IPS DF 19.7 (cell line): ENCODE results near the gene TLE2.

ENCODE experiments used
- DNase-seq: peaks from one replicate; pipeline ENCODE4 v3.0.0-alpha.2; 2013; ENCODE audit warnings: low read depth, low spot score

Gene TLE2

DNA sequence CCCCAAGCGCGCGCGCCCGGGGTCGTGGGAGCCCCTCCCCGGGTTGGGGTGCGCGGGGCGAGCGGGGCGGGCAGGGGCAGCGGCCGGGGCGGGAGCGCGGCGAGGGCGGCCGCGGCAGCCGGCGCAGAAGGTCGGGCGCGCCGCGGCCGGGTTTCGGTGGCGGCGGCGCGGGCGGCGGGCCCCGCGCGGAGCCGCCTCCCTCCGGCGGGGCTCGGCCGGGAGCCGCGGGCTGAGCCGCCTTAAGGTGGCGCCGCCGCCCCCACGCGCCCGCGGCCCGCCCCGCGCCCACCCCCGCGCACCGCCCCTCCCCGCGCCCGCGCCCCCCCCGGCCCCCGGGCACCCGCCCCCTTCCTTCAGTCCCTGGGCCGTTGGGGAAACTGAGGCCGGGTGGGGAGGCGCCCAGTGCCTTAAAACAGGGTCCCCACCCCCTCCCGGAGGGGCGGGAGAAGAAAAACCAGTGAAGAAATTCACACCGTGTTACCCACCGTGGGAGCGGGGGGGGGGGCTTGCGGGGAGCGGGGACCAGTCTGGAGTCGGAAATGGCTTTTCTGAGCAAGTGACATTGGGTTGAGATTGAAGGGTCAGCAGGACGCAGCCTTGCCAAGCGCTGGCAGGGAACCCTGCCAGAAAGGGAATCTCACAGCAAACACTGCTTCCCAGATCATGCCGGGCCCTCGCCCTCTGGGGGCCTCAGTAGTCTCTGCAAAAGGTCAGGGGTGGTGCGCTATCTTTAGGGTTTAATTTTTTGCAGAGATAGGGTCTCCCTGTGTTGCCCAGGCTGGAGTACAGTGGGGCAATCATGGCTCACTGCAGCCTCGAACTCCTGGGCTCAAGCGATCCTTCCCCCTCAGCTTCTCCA, at the start of gene TLE2:
Gene TLE2 (minus strand): TSS at position 216 of the 859 bp plus-strand sequence. CDS start 376 bp downstream, outside the sequence.
- DNase-seq = no peak

DNA sequence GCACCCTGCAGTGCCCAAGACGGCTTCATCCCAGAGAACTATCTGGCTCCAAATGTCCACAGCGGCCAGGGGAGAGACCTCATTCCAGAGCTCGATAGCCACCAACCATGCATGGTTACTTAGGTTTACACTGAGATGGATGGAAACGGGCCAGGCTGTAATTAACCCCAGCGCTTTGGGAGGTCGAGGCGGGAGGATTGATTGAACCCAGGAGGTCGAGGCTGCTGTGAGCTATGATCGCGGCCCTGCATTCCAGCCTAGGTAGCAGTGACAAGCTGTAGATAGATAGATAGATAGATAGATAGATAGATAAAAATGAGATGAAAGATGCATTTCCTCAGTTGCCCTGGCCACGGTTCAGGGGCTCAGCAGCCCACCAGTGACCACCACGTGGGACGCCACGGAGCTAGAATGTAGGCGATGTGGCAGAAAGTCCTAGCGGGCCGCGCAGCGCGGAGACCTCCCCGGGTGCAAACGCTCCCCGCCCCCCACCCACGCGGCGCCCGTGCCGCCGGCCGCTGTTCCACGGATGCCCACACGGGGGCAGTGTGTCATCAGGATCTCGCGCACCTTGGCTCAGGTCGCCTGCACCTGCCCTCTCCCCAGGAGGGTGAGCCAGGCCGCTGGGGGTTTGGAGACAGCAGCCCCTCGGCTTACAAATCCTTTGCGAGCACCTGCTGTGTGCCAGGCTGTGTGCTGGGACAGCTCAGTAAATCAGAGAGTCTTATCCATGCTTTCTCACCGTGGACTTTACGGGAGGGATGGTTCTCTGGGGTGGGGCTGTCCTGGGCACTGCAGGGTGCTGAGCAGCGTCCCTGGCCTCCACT, 46.7 kb upstream of the TLE2 start:
- no peak for DNase-seq

GRCh38 chr19:3073931-3074595, 45.0 kb upstream of the TLE2 start:
- DNase-seq = no peak

GRCh38 chr19:3073159-3073563, 44.1 kb upstream of the TLE2 start:
- no peak for DNase-seq

DNA sequence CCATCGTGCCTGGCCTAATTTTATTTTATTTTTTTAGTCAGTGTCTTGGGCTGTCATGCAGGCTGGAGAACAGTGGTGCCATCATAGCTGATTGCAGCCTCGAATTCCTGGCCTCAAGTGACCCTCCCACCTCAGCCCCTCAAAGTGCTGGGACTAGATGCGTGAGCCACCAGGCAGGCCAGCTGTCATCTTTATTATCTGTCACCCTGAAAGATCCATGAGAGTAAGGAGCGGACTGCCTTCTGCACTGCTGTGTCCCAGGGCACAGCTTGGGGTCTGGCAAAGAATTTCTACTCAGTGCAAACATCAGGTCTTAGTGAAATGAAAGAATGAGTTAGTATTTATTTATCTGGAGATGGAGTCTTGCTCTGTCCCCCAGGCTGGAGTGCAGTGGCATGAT, 42.7 kb upstream of the TLE2 start:
- DNase-seq = no peak

- DNase-seq = no peak
Observed at GRCh38 chr19:3068071-3068470, 39.0 kb upstream of the TLE2 start.

DNA sequence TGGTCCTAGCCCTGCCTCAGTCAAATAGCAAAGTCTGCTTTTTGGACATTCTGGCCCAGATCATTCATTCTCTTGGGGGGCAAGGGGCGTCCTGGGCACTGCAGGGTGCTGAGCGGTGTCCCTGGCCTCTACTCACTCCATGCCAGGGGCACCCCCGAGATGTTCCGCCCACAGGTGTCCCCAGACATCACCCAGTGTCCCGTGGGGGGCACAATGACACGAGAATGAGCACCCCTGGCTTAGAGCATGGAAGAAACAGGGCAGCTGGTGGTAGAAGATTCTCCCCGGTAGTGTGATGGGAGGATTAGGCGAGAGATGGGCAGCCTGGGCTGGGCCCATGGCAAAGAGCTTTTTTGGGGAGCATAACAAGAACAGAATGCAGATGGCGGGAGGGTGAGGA, 38.5 kb upstream of the TLE2 start:
- no peak for DNase-seq

DNA sequence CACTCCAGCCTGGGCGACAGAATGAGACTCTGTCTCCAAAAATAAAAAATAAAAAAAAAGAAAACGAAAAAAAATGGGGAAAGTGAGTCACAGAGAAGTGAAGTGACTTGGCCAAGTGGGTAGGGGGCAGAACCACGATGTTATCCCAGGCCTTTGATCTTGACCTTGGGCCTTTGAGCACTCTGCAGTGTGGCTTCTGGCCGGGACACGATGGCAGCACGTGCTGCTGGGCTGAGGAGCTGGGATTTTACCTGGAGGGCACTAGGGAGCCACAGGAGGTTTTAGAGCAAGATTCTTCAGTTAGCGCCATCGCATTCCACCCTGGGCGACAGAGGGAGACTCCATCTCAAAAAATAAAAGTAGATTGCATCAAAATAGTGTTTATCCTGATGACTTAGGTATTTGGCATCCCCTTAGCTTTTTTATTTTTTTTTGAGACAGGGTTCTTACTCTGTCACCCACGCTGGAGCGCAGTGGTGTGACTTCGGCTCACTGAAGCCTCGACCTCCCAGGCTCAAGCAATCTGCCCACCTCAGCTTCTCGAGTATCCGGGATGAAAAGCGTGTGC, 37.5 kb upstream of the TLE2 start:
- no peak for DNase-seq

GRCh38 chr19:3065675-3066357, 36.7 kb upstream of the TLE2 start:
- DNase-seq = no peak

GRCh38 chr19:3064011-3064330, 34.9 kb upstream of the TLE2 start:
- DNase-seq = no peak

DNA sequence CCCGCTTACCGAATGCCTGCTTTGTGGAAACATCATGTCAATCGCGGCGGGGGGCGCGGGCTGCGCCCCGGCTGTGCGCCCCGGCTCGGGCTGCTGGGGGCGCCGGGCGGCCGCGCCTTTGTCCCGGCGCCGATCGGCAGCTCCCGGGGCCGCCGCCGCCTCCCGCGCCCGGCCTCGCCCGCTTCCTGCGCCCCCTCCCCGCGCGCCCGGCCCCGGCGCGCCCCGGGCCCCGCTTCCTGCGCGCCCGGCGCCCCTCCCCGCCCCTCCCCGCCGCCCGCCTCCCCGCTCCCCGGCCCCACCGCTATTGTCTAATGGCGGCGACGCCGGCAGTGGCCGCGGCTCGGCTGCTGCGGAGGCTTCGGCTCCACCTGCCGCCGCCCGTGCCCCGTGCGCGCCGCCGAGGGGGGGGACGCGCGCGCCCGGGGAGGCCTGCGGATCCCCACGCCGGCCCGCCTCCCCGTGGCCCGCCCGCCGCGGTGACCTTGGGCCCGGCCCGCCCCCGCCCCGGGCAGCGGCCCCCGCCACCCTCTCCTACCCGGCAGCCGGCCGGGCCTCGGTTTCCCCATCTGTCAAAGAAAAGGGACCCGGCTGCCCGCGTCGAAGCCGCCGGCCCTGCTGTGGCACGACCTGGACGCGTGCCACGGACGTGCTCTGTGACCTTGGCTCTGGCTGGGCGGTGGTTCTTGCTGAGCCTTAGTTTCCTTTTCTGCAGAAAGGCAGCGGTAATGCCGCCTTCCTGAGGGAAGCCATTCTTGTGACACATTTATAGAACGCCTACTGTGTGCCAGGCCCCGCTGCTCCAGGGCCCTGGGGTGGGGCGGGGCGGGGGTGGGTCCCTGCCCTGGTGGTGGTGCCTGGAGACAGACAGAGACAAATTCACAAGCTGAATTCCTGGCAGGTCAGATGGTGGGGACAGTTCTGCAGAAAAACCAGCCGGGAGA, 33.4 kb upstream of the TLE2 start, which contains the start of gene TLE5:
Gene TLE5 (minus strand): TSS at position 331 of the 941 bp plus-strand sequence. CDS start 295 bp downstream, at position 36.
- no peak for DNase-seq

DNA sequence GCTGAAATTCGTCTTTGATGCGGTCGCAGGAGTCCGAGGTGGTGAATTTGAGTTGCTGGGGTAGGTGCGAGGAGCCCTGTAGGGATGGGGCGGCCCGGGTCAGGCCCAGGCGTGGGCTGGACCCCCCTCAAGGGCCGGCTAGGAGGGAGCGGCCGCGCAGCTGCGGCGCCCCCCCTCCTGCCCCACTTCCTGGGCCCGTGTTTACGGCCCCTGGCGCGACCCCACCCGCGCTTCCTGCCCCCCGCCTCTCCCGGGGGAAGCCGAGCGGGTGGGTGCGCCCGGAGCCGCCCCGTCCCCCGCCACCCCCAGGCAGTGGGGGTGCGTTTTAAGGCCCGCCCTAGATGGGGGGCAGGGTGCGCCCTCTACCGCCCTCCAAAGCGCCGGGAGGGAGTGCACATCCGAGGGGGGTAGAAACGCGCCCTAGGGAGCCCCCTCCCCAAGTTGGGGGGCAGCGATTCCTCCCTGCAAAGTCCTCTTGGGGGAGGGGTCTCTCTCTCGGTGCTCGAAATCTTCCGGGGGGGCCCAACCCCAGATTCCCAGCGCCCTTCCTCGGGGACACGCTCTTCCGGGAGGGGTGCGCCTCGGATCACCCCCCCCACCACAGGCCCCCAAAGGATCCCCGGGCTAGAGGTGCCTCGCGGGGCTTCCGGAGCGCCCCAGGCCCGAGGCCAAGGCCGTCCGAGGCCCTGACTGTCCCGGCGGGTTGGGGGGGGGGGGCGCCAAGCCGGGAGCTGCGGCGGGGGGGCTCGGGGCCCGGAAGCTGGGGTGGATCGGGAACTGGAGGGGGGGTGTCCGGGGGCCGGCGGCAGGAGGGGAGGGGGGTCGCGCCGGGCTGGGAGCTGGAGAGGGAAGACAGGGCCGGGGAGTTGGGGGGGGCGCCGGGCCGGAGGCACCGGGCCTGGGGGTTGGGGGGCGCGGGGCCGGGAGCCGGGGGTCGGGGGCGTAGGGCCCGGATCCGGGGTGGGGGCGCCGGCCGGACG, 32.4 kb upstream of the TLE2 start:
- no peak for DNase-seq

GRCh38 chr19:3060857-3061181, 31.7 kb upstream of the TLE2 start:
- DNase-seq = no peak

DNA sequence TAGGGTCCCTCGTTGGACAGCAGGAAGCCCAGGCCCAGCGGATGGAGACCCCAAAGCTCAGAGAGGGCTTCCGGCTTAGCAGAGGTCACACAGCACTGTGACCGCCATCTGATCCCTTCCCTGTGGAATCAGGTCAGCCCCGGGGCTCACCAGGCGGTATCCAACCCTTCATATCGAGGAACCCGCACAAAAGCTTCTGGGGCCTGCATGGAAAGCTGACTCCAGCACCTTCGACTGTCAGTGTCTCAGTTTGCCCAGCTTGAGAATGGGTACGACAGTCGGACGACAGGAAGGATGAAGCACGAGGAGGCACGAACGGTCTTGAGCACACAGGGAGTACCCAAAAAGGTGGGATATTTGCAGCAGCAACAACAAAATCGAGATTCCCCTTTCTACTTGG, 30.6 kb upstream of the TLE2 start:
- no peak for DNase-seq

DNA sequence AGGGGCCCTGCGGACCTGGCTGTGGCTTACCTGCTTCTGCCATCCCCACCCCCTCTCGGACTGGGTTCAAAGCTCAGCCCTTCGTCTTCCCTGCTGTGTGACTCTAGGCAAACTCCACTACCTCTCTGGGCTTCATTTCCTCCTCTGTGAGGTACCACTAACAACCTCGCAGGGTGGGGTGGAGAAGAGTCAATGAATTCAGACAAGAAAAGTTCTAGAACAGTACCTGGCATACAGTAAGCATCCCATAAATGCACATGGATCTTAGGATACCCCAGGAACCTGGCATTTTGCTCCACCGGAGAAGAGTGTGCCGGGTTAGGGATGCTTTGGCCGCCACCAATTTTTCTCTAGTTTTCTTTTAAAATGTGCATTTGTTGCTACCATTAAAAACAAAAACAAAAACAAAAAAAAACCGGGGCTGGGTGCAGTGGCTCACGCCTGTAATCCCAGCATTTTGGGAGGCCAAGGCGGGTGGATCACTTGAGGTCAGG, 29.8 kb upstream of the TLE2 start:
- no peak for DNase-seq

- no peak for DNase-seq
Observed at GRCh38 chr19:3058009-3058820, 29.1 kb upstream of the TLE2 start.

DNA sequence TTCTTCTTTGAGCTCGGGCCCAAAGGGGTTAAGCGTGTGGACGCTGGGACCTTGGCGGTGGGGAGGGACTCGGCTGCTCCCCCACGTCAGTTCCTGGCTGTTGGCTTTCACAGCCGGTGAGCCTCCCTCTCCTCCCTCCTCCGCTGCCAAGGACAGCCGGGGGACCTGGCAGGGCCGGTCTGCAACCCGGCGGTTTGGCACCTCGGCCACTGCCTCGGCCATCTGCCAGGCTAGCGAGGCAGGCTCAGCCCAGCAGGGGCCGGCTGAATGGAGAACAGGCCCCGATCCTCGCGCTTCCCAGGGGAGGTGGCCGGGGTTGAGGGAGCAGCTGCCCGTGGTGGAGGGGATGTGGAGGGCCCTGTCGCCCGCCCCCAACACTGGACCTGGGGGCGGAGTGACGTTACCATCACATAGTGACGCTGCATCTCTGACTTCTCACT, 28.2 kb upstream of the TLE2 start:
- DNase-seq = no peak
